ENCODE data around the gene GPRC5C.
"Not testable (repeated sequence)": the region's sequence is repeated elsewhere in the genome, so short reads cannot be mapped to it uniquely, and the experiment has no call there.

Gene GPRC5C

DNA sequence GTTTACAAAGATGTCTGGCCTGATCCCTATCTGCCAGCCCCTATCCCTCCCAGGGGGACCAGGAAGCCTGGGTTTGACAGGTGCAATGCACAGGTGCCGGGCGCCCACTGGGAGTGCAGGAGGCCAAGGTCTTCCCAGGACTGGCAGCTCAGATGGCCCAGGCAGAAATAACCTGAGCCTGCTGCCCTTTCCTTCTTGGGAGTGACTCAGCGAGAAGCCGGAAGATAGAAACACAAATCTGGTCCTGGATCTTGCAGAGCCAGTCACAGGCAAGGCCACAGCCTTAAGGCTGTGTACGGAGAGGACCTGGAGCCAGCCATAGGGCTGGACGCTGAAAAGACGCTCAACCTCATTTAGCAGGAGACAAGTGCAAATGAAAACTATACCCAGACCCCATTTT lies 36.9 kb upstream of the GPRC5C start:
- TF ChIP-seq, protein P1, sequence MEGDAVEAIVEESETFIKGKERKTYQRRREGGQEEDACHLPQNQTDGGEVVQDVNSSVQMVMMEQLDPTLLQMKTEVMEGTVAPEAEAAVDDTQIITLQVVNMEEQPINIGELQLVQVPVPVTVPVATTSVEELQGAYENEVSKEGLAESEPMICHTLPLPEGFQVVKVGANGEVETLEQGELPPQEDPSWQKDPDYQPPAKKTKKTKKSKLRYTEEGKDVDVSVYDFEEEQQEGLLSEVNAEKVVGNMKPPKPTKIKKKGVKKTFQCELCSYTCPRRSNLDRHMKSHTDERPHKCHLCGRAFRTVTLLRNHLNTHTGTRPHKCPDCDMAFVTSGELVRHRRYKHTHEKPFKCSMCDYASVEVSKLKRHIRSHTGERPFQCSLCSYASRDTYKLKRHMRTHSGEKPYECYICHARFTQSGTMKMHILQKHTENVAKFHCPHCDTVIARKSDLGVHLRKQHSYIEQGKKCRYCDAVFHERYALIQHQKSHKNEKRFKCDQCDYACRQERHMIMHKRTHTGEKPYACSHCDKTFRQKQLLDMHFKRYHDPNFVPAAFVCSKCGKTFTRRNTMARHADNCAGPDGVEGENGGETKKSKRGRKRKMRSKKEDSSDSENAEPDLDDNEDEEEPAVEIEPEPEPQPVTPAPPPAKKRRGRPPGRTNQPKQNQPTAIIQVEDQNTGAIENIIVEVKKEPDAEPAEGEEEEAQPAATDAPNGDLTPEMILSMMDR (conservative IDR thresholded peaks at IDR 0.05) = no peak
- no peak overlapping the region for H3K27ac ChIP-seq

DNA sequence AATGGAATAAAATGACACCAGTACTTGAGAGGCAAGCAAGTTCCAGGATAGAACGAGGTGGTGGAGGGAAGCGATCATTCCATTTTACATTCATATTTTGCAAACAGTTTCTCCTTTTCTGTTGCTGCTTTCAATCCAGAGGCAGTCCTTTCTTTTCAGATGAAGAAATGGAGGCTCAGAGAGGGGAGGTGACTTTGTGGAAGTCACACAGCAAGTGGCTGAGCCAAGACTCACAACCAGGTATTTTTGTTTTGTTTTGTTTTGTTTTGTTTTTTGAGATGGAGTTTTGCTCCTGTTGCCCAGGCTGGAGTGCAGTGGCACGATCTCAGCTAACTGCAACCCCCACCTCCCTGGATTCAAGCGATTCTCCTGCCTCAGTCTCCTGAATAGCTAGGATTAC lies 35.3 kb upstream of the GPRC5C start:
- TF ChIP-seq, protein P1 (conservative IDR thresholded peaks at IDR 0.05) = no peak
- no peak overlapping the region for H3K27ac ChIP-seq

DNA sequence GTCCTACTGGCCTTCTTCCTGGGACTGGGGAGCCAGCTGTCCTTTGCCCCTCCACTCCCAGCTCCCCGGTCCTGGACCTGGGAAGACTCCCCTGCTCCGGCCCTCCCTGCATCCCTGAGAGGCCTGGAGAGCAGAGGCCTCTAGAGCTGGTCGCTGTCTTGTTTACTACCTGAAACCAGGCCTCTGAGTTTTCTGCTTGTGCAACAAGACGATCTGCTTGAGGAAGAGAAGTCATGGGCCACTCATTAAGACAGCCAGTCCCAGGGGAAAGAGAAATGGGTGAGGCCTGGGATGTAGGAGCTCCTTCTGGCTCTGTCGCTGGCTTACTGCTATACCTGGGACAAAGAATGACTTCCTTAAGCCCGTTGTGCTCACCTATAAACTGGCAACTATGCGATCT lies 29.8 kb upstream of the GPRC5C start:
- H3K27ac ChIP-seq = no peak overlapping the region
- TF ChIP-seq, protein P1 (conservative IDR thresholded peaks at IDR 0.05) = no peak

DNA sequence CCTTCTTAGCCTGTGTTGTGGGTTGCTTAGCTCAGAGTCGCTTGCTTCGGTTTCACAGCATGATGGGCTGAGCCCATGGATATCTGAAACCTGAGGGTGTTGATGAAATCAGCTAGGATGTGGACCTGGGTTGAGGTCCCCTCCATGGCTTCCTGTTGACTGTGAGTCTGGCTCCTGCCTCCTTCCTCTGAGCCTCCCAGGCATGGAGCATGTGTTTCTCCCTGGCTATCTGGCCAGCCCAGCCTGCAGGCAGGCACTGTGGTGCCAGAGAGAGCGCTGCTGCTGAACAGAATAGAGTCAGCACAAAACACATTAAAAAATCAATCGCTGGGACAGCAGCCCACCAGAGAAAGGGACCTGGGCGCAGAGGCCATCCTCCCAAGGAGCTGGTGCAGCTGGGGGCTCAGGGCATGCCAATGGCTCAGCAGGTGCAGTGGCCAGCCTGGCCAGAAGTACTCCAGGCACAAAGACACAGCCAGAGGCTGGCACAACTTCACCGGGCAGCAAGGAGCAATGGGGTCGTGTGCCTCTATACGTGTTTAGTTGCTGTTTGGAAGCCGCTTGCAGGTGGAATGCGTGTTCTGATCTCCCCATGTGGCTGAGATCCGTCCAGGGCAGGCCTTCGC lies 28.3 kb upstream of the GPRC5C start:
- H3K27ac ChIP-seq = no peak overlapping the region
- TF ChIP-seq, protein P1 (conservative IDR thresholded peaks at IDR 0.05) = no peak

DNA sequence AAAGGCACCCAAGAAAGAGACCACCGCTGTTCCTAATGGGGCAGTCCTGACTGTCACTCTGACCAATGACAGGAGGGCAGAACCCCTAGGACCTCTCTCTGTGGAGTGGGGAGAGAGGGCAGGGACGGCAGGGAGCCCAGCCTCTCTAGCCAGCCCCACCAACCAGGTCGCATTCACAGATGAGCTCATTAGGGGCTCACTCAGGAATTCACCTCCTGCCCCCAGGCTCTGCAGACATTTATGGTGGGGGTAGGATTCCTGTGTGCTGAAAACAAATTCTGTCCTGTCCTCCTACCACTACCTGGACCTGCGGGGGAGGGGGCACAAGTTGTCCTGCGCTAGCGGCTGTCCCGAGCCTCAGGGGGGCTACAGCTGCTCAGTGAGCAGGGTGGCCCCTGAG lies 27.7 kb upstream of the GPRC5C start:
- TF ChIP-seq, protein P1 (conservative IDR thresholded peaks at IDR 0.05) = no peak
- no peak overlapping the region for H3K27ac ChIP-seq

DNA sequence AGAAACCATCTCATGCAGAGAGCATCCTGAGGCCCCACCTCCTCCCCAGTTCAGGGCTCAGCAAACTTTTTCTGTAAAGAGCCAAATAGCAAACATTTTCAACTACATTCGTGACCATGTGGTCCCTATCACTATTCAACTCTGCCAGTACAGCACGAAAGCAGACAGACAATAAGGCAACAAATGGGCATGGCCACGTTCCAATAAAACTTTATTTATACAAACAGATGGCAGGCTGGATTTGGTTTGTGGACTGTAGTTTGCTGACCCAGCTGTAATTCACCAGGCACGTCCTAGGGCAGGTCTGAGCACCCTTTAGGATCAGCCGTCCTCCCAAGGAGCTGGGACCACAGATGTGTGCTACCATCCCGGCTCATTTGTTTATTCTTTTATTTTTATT lies 27.1 kb upstream of the GPRC5C start:
- TF ChIP-seq, protein P1 (conservative IDR thresholded peaks at IDR 0.05) = no peak
- no peak overlapping the region for H3K27ac ChIP-seq

DNA sequence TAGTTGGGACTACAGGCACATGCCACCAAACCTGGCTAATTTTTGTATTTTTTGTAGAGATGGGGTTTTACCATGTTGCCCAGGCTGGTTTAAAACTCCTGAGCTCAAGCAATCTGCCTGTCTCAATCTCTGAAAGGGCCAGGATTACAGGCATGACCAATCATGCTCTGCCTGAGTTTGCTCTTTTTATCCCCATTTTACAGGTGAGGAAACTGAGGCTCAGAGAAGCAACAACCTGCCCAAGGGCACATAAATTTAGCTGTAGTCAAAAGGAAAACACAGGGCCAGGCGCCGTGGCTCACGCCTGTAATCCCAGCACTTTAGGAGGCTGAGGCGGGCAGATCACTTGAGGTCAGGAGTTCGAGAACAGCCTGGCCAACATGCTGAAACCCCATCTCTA lies 26.6 kb upstream of the GPRC5C start:
- H3K27ac ChIP-seq = not testable (repeated sequence)

DNA sequence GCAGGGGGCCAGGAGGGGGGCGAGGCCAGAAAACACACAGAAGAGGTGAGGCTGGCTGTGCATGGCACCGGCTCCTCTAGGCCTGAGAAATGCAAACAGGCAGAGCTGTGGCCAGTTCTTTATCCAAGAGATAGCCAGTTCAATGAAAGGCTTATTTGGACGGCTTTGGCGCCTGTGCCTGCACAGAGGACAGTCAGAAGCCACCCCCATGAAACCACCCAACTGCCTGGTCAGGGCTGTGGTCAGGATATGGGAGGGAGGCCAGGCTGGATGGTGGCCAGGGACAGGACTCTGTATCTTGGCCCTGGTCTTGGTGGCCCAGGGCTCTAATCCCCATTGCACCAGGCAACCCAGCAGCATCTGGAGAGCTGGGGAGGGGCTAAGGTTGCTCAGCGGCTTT lies 24.5 kb upstream of the GPRC5C start:
- TF ChIP-seq, protein P1 (conservative IDR thresholded peaks at IDR 0.05) = no peak
- no peak overlapping the region for H3K27ac ChIP-seq

Data from VCaP (cell line).